Sigmoid colon (tissue), 4 donors: ENCODE measurements around the gene TGM6.

Experiments used
- CTCF ChIP-seq, 4 experiments: fragments of 450-650 bp in 3 of 4; fragments of 200-600 bp in 1 of 4; IDR thresholded peaks; one replicate each; pipeline ENCODE4 v1.5.1; 2016 to 2019; ENCODE audit warnings: antibody characterized with exemption in 4 of 4, mild to moderate bottlenecking in 3 of 4, moderate library complexity in 2 of 4
- EP300 ChIP-seq, 4 donors: sonication (generic); formaldehyde crosslinking; IDR thresholded peaks; one replicate each; pipeline ENCODE4 v1.6.1; 2017; ENCODE audit warnings: antibody characterized with exemption in 4 of 4
- POLR2A ChIP-seq, 2 donors: fragments of 450-650 bp; IDR thresholded peaks; one replicate each; pipeline ENCODE4 v1.6.1; 2016; ENCODE audit warnings: antibody characterized with exemption in 2 of 2, mild to moderate bottlenecking in 2 of 2, moderate library complexity in 2 of 2
- POLR2AphosphoS5 ChIP-seq, 4 donors: sonication (generic); formaldehyde crosslinking; IDR thresholded peaks; one replicate each; pipeline ENCODE4 v1.6.1; 2017; ENCODE audit warnings: antibody characterized with exemption in 4 of 4

GRCh38 chr20:2374346-2375125 lies 6.2 kb upstream of the TGM6 start:
- TF ChIP-seq CTCF (IDR thresholded peaks at IDR 0.05) (no peak), POLR2A (IDR thresholded peaks at IDR 0.05) (no peak), POLR2AphosphoS5 (IDR thresholded peaks at IDR 0.05) (no peak), EP300 (IDR thresholded peaks at IDR 0.05) (no peak)
